Uterus (tissue), 2 donors: Measurements from ENCODE around the gene STAG2.

Source experiments
- POLR2A ChIP-seq, 2 donors: fragments of 450-650 bp; IDR thresholded peaks; one replicate each; pipeline ENCODE4 v1.6.1; 2016; ENCODE audit warnings: antibody characterized with exemption in 2 of 2, mild to moderate bottlenecking in 1 of 2, moderate library complexity in 1 of 2
- TF ChIP-seq, protein P1 (sequence below), 4 experiments: fragments of 200-600 bp in 2 of 4; fragments of 450-650 bp in 2 of 4; sonication (generic) in 2 of 4; IDR thresholded peaks; one replicate each; pipeline ENCODE4 v1.5.1; 2016 to 2019; ENCODE audit warnings: antibody characterized with exemption in 4 of 4, mild to moderate bottlenecking in 2 of 4, moderate library complexity in 1 of 4

DNA sequence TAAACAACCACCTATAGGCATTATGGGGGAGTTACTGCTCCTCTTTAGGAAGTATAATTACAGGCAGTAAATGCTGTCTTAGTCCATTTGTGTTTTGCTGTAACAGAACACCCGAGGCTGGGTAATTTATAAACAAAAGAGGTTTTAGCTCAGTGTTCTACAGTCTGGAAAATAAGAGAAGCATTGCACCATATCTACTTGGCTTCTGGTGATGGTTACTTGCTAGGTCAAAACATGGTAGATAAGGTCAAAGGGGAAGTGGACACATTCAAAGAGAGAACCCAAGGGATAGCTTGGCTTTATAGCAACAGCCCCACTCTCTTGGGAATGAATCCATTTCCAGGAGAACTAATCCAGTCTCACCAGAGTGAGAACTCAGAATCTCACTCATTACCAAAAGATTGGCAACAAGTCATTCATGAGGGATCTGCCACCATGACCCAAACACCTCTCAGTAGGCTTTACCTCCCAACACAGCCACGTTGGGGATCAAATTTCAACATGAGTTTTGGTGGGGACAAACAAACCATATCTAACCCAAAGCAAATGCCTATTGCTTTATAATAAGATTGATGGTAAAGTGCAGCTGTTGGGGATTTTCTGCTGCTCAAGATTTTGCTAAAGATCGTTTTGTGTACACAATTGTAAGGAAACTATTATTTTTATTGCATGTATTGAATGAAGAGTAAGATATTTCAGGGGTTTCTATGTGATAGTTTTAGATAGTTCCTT lies 32.6 kb downstream of the STAG2 start:
- TF ChIP-seq, protein P1, sequence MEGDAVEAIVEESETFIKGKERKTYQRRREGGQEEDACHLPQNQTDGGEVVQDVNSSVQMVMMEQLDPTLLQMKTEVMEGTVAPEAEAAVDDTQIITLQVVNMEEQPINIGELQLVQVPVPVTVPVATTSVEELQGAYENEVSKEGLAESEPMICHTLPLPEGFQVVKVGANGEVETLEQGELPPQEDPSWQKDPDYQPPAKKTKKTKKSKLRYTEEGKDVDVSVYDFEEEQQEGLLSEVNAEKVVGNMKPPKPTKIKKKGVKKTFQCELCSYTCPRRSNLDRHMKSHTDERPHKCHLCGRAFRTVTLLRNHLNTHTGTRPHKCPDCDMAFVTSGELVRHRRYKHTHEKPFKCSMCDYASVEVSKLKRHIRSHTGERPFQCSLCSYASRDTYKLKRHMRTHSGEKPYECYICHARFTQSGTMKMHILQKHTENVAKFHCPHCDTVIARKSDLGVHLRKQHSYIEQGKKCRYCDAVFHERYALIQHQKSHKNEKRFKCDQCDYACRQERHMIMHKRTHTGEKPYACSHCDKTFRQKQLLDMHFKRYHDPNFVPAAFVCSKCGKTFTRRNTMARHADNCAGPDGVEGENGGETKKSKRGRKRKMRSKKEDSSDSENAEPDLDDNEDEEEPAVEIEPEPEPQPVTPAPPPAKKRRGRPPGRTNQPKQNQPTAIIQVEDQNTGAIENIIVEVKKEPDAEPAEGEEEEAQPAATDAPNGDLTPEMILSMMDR (IDR thresholded peaks at IDR 0.05), result no peak
- TF ChIP-seq POLR2A (IDR thresholded peaks at IDR 0.05), result no peak
